HEK293 (cell line): ENCODE results near the gene CDC42BPA.
"Not testable (repeated sequence)": the region's sequence is repeated elsewhere in the genome, so short reads cannot be mapped to it uniquely, and the experiment has no call there.

Experiments used
- CTCF ChIA-PET: fragments of 350-600 bp; formaldehyde crosslinking; extraction: SDS; loops from one replicate; lab custom pipeline; 2021; ENCODE audit warnings: antibody characterized with exemption; lab: Yijun Ruan, JAX
- POLR2A ChIA-PET: fragments of 300-600 bp; formaldehyde crosslinking; extraction: SDS; loops from one replicate; lab custom pipeline; 2020; ENCODE audit warnings: antibody characterized with exemption, inconsistent platforms; lab: Yijun Ruan, JAX
- H3K27ac ChIP-seq: fragments of 200-500 bp; sonication (Bioruptor generic); 2 replicates; pipeline ENCODE4 v1.5.1; 2014; ENCODE audit warnings: low read depth, low read length, control low read depth, inconsistent platforms; ENCODE audit errors: extremely low read depth
- H3K36me3 ChIP-seq, 2 experiments: fragments of 200-500 bp in 1 of 2; sonication (Bioruptor generic) in 1 of 2; 1 replicate in 1 of 2; 2 replicates in 1 of 2; pipeline ENCODE4 v1.5.1; 2014 to 2017; ENCODE audit warnings: inconsistent platforms in 2 of 2, low read length in 2 of 2; ENCODE audit not compliant: control insufficient read depth in 2 of 2, insufficient read depth in 1 of 2
- H3K4me1 ChIP-seq: fragments of 200-500 bp; sonication (Bioruptor generic); 2 replicates; pipeline ENCODE4 v1.5.1; 2014; ENCODE audit warnings: mild to moderate bottlenecking, low read length, inconsistent platforms; ENCODE audit not compliant: control insufficient read depth, insufficient read depth
- H3K4me3 ChIP-seq: 2 replicates; pipeline ENCODE4 v1.5.1; 2011; ENCODE audit warnings: low read depth, mild to moderate bottlenecking, control low read depth, low read length, moderate library complexity
- H3K9me3 ChIP-seq: fragments of 200-500 bp; sonication (Bioruptor generic); 2 replicates; pipeline ENCODE4 v1.5.1; 2014; ENCODE audit warnings: low read depth, low read length, inconsistent platforms; ENCODE audit not compliant: control insufficient read depth, insufficient read depth
- ATF2 ChIP-seq: fragments of 450-650 bp; formaldehyde crosslinking; IDR thresholded peaks from 2 replicates; pipeline ENCODE4 v1.5.1; 2016; ENCODE audit warnings: missing biosample characterization, missing genetic modification characterization, low read depth
- BCL6B ChIP-seq: fragments of 450-650 bp; formaldehyde crosslinking; IDR thresholded peaks from 2 replicates; pipeline ENCODE4 v1.5.1; 2017; ENCODE audit warnings: missing biosample characterization, missing genetic modification characterization
- INSM2 ChIP-seq: fragments of 450-650 bp; formaldehyde crosslinking; IDR thresholded peaks from 2 replicates; pipeline ENCODE4 v1.5.1; 2016; ENCODE audit warnings: missing biosample characterization, missing genetic modification characterization
- ZBTB1 ChIP-seq: fragments of 450-650 bp; formaldehyde crosslinking; IDR thresholded peaks from 2 replicates; pipeline ENCODE4 v1.5.1; 2016; ENCODE audit warnings: missing biosample characterization, missing genetic modification characterization
- ZNF112 ChIP-seq: fragments of 450-650 bp; formaldehyde crosslinking; IDR thresholded peaks from 2 replicates; pipeline ENCODE4 v1.5.0; 2017; ENCODE audit warnings: missing biosample characterization, missing genetic modification characterization
- ZNF121 ChIP-seq: fragments of 450-650 bp; formaldehyde crosslinking; IDR thresholded peaks from 2 replicates; pipeline ENCODE4 v1.5.1; 2016; ENCODE audit warnings: missing biosample characterization, missing genetic modification characterization
- ZNF138 ChIP-seq: fragments of 450-650 bp; formaldehyde crosslinking; IDR thresholded peaks from 2 replicates; pipeline ENCODE4 v1.5.1; 2016; ENCODE audit warnings: missing biosample characterization, missing genetic modification characterization, borderline replicate concordance
- ZNF174 ChIP-seq: fragments of 450-650 bp; formaldehyde crosslinking; IDR thresholded peaks from 2 replicates; pipeline ENCODE4 v1.5.0; 2017; ENCODE audit warnings: missing biosample characterization, mild to moderate bottlenecking, missing genetic modification characterization
- ZNF19 ChIP-seq: fragments of 450-650 bp; formaldehyde crosslinking; IDR thresholded peaks from 2 replicates; pipeline ENCODE4; 2016; ENCODE audit warnings: missing biosample characterization, missing genetic modification characterization, low read depth
- ZNF23 ChIP-seq: fragments of 450-650 bp; formaldehyde crosslinking; IDR thresholded peaks from 2 replicates; pipeline ENCODE4 v1.5.1; 2016; ENCODE audit warnings: missing biosample characterization, missing genetic modification characterization, borderline replicate concordance
- ZNF266 ChIP-seq: fragments of 450-650 bp; formaldehyde crosslinking; IDR thresholded peaks from 2 replicates; pipeline ENCODE4 v1.5.1; 2016; ENCODE audit warnings: missing biosample characterization, missing genetic modification characterization, low read depth
- ZNF37A ChIP-seq: fragments of 450-650 bp; IDR thresholded peaks from 2 replicates; pipeline ENCODE4 v1.5.1; 2018; ENCODE audit warnings: missing biosample characterization, missing genetic modification characterization
- ZNF548 ChIP-seq: fragments of 450-650 bp; formaldehyde crosslinking; IDR thresholded peaks from 2 replicates; pipeline ENCODE4 v1.5.1; 2016; ENCODE audit warnings: missing biosample characterization, missing genetic modification characterization
- ZNF558 ChIP-seq: fragments of 450-650 bp; formaldehyde crosslinking; IDR thresholded peaks from 2 replicates; pipeline ENCODE4 v1.5.1; 2016; ENCODE audit warnings: missing biosample characterization, missing genetic modification characterization
- ZNF658 ChIP-seq: fragments of 450-650 bp; formaldehyde crosslinking; IDR thresholded peaks from 2 replicates; pipeline ENCODE4; 2016; ENCODE audit warnings: missing biosample characterization, missing genetic modification characterization
- ZSCAN18 ChIP-seq: fragments of 450-650 bp; formaldehyde crosslinking; IDR thresholded peaks from 2 replicates; pipeline ENCODE4 v1.5.1; 2016; ENCODE audit warnings: missing biosample characterization, missing genetic modification characterization
- TF ChIP-seq, protein P1 (sequence below): fragments of 450-650 bp; formaldehyde crosslinking; IDR thresholded peaks from 2 replicates; pipeline ENCODE4 v1.5.1; 2016; ENCODE audit warnings: missing biosample characterization, missing genetic modification characterization, borderline replicate concordance

Gene CDC42BPA

GRCh38 chr1:227111782-227112181, 206.5 kb downstream of the CDC42BPA start:
- peaks cover 6% of the 10 kb centered on the region for H3K4me1 ChIP-seq
- ChIA-PET CTCF (interaction anchor here (0.6 to 1.4 kb wide), 4 partner anchors 20 to 504 kb away, joined by 3 to 6 read pairs (median 4); no protein-coding TSS in a partner anchor), POLR2A (interaction anchor here (1.7 kb wide), 1 partner anchor 13 kb away, joined by 3 read pairs; no protein-coding TSS in a partner anchor)
- H3K4me3 ChIP-seq, result no peak overlapping the region
- no peak for TF ChIP-seq ZNF23
- TF ChIP-seq ZBTB1 (tag by site-specific recombination), result no peak
- no peak for TF ChIP-seq ZNF558
- no peak for TF ChIP-seq ZNF658
- no peak for TF ChIP-seq ZNF174 (tag by site-specific recombination)
- TF ChIP-seq ATF2 (tag by site-specific recombination), result no peak
- no peak for TF ChIP-seq ZNF19 (tag by site-specific recombination)
- TF ChIP-seq ZNF37A (tag by site-specific recombination), result no peak
- no peak for TF ChIP-seq ZNF138 (tag by site-specific recombination)
- no peak for TF ChIP-seq ZNF548 (tag by site-specific recombination)
- no peak for TF ChIP-seq BCL6B
- TF ChIP-seq ZSCAN18 (tag by site-specific recombination), result no peak
- TF ChIP-seq, protein P1, sequence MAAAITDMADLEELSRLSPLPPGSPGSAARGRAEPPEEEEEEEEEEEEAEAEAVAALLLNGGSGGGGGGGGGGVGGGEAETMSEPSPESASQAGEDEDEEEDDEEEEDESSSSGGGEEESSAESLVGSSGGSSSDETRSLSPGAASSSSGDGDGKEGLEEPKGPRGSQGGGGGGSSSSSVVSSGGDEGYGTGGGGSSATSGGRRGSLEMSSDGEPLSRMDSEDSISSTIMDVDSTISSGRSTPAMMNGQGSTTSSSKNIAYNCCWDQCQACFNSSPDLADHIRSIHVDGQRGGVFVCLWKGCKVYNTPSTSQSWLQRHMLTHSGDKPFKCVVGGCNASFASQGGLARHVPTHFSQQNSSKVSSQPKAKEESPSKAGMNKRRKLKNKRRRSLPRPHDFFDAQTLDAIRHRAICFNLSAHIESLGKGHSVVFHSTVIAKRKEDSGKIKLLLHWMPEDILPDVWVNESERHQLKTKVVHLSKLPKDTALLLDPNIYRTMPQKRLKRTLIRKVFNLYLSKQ (tag by site-specific recombination), result no peak
- TF ChIP-seq ZNF266, result no peak
- TF ChIP-seq INSM2 (tag by site-specific recombination), result no peak
- no peak for TF ChIP-seq ZNF112 (tag by site-specific recombination)
- no peaks in the 10 kb centered on the region for H3K9me3 ChIP-seq
- H3K27ac ChIP-seq, result no peak overlapping the region
- H3K36me3 ChIP-seq, result peaks cover 4 to 20% of the 10 kb centered on the region in 2 experiments; a peak in 2 of 3 replicates

DNA sequence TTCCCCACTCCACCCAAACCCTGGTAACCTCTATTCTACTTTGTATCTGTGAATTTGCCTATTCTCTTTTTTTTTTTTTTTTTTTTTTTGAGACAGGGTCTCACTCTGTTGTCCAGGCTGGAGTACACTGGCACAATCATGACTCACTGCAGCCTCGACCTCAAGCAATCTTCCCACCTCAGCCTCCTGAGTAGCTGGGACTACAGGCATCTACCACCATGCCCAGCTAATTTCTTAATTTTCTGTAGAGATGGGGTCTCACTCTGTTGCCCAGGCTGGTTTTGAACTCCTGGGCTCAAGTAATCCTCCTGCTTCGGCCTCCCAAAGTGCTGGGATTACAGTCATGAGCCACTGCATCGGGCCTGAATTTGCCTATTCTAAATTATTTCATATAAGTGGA, 213.0 kb downstream of the CDC42BPA start:
- CTCF ChIA-PET, H3K9me3 ChIP-seq: not testable (repeated sequence)
- peak; percentile 83 for TF ChIP-seq ZNF121 (tag by site-specific recombination)

More for the DNA sequence above, 213.0 kb downstream of the CDC42BPA start:
- H3K4me3 ChIP-seq, H3K4me1 ChIP-seq, H3K27ac ChIP-seq, POLR2A ChIA-PET: not testable (repeated sequence)
- H3K36me3 ChIP-seq, result peaks cover 6 to 17% of the 10 kb centered on the region in 2 experiments; a peak in 1 of 3 replicates
